Activated T-cell treated with anti-CD3 and anti-CD28 coated beads, Interleukin-2, amount 50 U/mL, for 48 hours (primary cell): ENCODE measurements around the gene ORAI1.
"Not testable (repeated sequence)": the region's sequence is repeated elsewhere in the genome, so short reads cannot be mapped to it uniquely, and the experiment has no call there.

Source experiments
- DNase-seq, 2 experiments: peaks; one replicate each; pipeline ENCODE4 v3.0.0-alpha.2; 2020

ORAI1 gene

GRCh38 chr12:121649819-121650353 is 23.6 kb downstream of the ORAI1 start:
- DNase-seq: no peak

- DNase-seq: no peak
Measured at GRCh38 chr12:121651320-121651719, 25.0 kb downstream of the ORAI1 start.

GRCh38 chr12:121652767-121653497 is 26.6 kb downstream of the ORAI1 start:
- no peak for DNase-seq

GRCh38 chr12:121653999-121654398 is 27.7 kb downstream of the ORAI1 start:
- DNase-seq: no peak

GRCh38 chr12:121656122-121656521 is 29.8 kb downstream of the ORAI1 start:
- DNase-seq: no peak

- DNase-seq: peak; percentile 63 to 67
Measured at GRCh38 chr12:121657305-121658008, 31.1 kb downstream of the ORAI1 start.

GRCh38 chr12:121661353-121662105 is 35.2 kb downstream of the ORAI1 start:
- DNase-seq: not testable (repeated sequence)

DNA sequence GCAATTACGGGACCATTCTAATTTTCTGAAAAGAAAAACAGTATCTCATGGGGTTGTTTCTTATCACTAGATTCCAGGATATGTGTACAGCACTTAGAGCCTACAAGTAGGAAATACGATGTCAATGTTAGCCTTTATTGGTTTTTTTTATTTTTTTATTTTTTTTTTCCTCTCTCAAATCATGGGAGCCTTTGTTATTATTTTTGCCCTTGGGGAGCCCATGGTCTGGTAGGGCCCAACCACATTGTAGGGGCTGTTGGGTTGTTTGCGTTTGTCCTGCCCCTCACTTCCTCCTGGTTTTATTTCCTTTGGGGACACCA is 37.2 kb downstream of the ORAI1 start:
- DNase-seq: no peak

DNA sequence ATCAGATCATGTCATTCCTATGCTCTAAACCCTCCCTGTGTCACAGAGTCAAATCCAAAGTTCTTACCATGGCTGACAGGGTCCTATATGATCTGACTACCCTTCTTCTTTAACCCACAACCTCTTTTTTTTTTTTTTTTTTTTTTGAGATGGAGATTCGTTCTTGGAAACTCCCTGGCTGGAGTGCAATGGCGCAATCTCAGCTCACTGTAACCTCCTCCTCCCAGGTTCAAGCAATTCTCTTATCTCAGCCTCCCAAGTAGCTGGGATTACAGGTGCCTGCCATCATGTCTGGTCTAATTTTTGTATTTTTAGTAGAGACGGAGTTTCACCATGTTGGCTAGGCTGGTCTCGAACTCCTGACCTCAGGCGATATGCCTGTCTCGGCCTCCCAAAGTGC is 40.5 kb downstream of the ORAI1 start:
- DNase-seq: not testable (repeated sequence)

- peak; percentile 66 to 68 for DNase-seq
Measured at GRCh38 chr12:121668750-121669520, 42.6 kb downstream of the ORAI1 start.

DNA sequence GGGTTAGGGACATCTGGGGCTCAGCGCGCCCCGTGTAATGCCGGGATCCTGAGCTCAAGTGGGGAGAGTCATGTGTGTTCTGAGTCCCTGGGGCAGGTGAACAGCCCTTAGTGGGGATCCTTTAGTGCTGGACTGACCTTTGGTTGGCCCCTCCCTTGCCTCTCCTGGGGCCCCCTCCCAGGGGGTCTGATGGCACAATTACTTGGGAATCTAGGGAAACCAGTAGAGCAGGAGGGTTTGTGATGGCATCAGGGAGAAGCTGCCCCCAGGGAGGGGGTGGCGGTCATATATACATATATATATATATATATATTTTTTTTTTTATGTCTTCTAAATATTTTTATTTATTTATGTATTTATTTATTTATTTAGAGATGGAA is 43.2 kb downstream of the ORAI1 start, which contains the start of gene MORN3:
Gene MORN3, minus strand, starts transcription at position 134 of the 380 bp plus-strand sequence. CDS start 171 bp downstream, outside the sequence.
- DNase-seq: no peak

DNA sequence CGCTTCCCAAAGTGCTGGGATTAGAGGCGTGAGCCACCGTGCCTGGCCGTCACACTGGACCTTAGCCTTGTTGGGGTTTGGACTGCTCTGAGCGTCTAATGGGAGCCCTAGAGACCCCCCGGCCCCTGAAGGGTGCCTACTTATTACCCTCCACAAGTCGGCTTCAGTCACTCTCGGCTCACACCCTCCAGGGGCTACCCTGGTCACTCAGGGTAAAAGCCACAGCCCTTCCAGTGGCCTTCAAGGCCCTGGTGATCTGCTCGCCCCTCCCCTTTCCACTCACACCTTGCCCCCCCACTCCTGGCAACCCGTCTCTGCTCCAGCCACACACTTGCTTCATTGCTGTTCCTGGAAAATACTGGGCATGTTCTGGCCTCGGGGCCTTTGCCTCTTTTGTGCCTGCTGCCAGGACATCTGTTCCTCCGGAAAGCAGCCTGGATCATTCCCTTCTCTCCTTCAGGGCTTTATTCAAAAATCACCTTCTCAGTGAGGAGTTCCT is 46.7 kb downstream of the ORAI1 start:
- no peak for DNase-seq

GRCh38 chr12:121676190-121676589 is 49.9 kb downstream of the ORAI1 start:
- DNase-seq: no peak

DNA sequence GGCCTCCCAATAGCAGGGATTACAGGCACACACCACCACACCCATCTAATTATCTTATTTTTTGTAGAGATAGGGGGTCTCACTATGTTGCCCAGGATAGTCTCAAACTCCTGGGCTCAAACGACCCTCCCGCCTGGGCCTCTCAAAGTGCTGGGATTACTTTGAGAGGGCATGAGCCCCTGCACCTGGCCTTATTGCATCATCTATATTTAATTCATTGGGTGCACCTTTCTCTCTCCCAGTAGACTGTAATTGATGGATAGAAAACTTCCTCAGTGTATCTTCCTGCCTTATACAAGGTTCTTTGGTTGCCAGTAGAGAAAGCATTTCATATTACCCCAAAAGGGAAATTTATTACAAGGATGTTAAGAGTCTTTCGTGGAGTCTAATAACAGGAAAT is 52.0 kb downstream of the ORAI1 start:
- DNase-seq: no peak

GRCh38 chr12:121678716-121679300 is 52.5 kb downstream of the ORAI1 start:
- no peak for DNase-seq

DNA sequence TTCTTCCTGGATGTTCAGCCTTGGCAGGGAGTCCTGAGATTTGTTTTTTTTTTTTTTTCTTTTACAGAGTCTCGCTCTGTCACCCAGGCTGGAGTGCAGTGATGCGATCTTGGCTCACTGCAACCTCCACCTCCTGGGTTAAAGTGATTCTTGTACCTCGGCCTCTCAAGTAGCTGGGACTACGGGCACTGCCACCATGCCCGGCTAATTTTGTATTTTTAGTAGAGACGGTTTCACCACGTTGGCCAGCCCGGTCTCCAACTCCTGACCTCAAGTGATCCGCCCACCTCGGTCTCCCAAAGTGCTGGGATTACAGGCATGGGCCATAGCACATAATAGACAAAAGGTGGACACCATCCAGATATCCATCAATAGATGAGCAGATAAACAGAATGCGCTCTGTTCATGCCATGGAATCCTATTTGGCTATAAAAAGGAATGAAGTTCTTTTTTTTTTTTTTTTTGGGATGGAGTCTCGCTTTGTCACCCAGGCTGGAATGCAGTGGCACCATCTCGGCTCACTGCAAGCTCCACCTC is 53.4 kb downstream of the ORAI1 start:
- DNase-seq: not testable (repeated sequence)

GRCh38 chr12:121688966-121689365 is 62.6 kb downstream of the ORAI1 start:
- DNase-seq: no peak

- no peak for DNase-seq
Measured at GRCh38 chr12:121689430-121689829, 63.1 kb downstream of the ORAI1 start.
